ENCODE measurements around the gene F11. TPM values are rescaled to one million over a fixed set of nuclear protein-coding genes. Genes with fewer than 3 reads are reported as not detected.

F11 gene
- total and polyA plus RNA-seq, 2 of the 13 experiments (the other 11 are each of a cell fraction or from before 2014, with no cell fraction given): 35.1 to 58.0 TPM

- no peak for TF ChIP-seq FOXJ3 (CRISPR knock-in tag; IDR thresholded peaks at IDR 0.05; ENCODE audit: borderline replicate concordance)
- no peak for TF ChIP-seq EHMT2 (IDR thresholded peaks at IDR 0.05; ENCODE audit: borderline replicate concordance, low read depth, low read length)
- 0 out of 2 replicates have a peak, but pooled peaks have one; percentile 33 for TF ChIP-seq MEIS2 (CRISPR knock-in tag; IDR thresholded peaks at IDR 0.05)
- no peak for TF ChIP-seq HIVEP1 (CRISPR knock-in tag; IDR thresholded peaks at IDR 0.05)
- TF ChIP-seq ZNF484 (CRISPR knock-in tag; IDR thresholded peaks at IDR 0.05; ENCODE audit: borderline replicate concordance, low read depth): no peak
- TF ChIP-seq CEBPZ (IDR thresholded peaks at IDR 0.05; ENCODE audit: low read length): no peak
- no peak for TF ChIP-seq PHF20 (CRISPR knock-in tag; IDR thresholded peaks at IDR 0.05)
- TF ChIP-seq FOXA1 (IDR thresholded peaks at IDR 0.05): no peak
- 0 out of 2 replicates have a peak, but pooled peaks have one; percentile 26 for TF ChIP-seq FOXA1 (CRISPR knock-in tag; IDR thresholded peaks at IDR 0.05)
- peak; percentile 43; the same call in 1 of the 2 replicates for TF ChIP-seq MED1 (CRISPR knock-in tag; IDR thresholded peaks at IDR 0.05)
- no peak for TF ChIP-seq ZNF646 (CRISPR knock-in tag; IDR thresholded peaks at IDR 0.05)
- peak; percentile 81 for TF ChIP-seq ZMYM4 (CRISPR knock-in tag; IDR thresholded peaks at IDR 0.05)
- no peak for TF ChIP-seq ZNF83 (CRISPR knock-in tag; IDR thresholded peaks at IDR 0.05; ENCODE audit: borderline replicate concordance)
- no peak for TF ChIP-seq MTERF4 (CRISPR knock-in tag; IDR thresholded peaks at IDR 0.05)
- TF ChIP-seq SOX6 (IDR thresholded peaks at IDR 0.05): no peak
- TF ChIP-seq SOX6 (CRISPR knock-in tag; IDR thresholded peaks at IDR 0.05): peak; percentile 51; the same call in 1 of the 2 replicates
- TF ChIP-seq ZNF501 (CRISPR knock-in tag; IDR thresholded peaks at IDR 0.05): peak; percentile 63; the same call in 1 of the 2 replicates
- TF ChIP-seq HMG20B (CRISPR knock-in tag; conservative IDR thresholded peaks at IDR 0.05): no peak
- 0 out of 2 replicates have a peak, but pooled peaks have one; percentile 24 for TF ChIP-seq ESRRA (CRISPR knock-in tag; IDR thresholded peaks at IDR 0.05; ENCODE audit: low read depth)
- no peak for TF ChIP-seq U2AF1 (optimal IDR thresholded peaks at IDR 0.05; ENCODE audit: low read depth, low read length)
- TF ChIP-seq SP5 (CRISPR knock-in tag; IDR thresholded peaks at IDR 0.05; ENCODE audit: borderline replicate concordance, low read depth): peak; percentile 88
Measured at GRCh38 chr4:186283311-186283710, 17.3 kb downstream of the F11 start (continued).

Measured in HepG2 (cell line).